Measurements from ENCODE around the gene COL23A1.

The COL23A1 gene

DNA sequence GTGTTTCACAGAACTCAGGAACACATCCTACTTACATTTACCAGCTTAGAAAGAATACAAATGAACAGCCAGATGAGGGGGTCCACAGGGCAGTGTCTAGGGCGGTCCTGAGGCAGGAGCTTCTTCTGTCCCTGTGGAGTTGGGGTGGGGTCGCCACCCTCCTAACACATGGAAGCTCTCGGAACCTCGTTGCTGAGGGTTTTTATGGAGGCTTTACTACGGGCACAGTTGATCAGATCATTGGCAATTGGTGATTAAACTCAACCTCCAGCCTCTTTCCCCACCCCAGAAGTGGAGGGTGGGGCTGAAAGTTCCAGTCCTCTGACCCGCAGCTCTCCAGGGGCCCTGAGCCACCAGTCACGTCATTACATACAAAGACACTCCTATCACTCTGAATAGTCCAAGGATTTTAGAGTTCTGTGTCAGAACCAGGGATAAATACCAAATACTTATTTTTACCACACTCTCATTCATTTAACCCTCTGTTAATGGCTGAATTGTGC is 156.9 kb downstream of the COL23A1 start:
- DNase-seq, result peak; percentile 31

- no peak for DNase-seq
Measured at GRCh38 chr5:178432421-178433272, 157.5 kb downstream of the COL23A1 start.

- peak; percentile 19 for DNase-seq
Measured at GRCh38 chr5:178431782-178432165, 158.4 kb downstream of the COL23A1 start.

DNA sequence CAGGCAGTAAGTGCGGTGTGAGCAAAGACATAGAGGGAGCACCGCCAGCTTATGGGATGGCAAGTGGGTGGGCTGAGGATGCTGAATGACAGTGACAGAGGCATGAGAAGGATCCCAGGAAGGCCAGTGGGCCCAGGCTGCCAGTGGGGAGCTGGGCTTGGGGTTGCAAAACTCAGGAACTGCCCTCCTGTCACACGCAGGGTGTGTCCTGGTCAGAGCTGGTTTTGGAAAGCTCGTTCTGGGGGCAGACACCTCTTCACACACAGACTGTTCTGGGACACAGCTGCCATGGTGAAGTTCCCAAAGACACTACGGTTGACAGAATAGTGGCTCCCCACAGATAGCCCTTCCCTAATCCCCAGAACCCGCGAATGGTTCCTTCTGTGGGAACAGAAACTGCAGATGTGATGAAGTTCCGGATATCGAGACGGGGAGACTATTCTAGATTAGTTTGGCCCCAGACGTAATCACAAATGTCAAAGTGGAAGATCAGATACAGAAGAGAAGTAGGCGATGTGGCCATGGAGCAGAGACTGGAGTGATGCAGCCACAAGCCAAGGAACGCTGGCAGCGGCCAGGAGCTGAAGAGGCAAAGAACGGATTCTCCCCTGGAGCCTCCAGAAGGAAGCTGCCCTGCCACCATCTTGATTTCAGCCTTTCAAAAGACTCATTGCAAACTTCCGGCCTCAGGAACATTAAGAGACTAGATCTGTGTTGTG is 159.0 kb downstream of the COL23A1 start:
- no peak for DNase-seq

GRCh38 chr5:178430186-178431062 is 159.8 kb downstream of the COL23A1 start:
- no peak for DNase-seq

DNA sequence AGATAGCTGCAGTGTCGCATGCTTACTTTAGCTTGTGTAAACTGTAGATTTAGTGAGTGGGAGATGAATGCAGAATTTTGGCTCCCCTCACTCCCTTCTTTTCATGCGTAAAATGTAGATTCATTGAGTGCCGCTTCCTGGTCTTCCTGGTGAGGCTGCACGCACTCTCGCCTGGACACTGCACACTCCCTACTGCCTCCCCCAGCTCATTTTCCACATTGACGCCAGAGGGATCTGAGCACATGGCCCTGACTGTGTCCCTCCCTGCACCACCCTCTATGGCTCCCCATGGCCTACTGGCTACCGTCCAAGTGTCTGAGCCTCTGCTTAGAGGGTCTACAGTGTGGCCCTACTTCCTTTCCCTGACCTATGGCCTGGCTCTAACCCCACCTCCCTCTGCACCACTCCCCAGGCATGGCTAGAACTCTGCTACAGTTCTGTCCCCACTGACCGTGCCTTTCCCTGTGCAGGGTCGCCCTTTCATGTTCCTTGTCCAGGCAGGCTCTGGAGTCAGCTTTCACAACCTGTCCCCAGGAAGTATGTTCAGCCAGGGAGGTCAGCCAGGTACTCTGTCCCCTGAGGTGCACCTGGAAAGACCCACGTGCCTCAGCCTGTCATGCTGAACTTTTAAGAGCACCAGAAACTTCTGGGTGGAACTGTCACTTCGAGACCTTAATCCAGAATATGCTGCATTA is 160.6 kb downstream of the COL23A1 start:
- DNase-seq, result no peak

DNA sequence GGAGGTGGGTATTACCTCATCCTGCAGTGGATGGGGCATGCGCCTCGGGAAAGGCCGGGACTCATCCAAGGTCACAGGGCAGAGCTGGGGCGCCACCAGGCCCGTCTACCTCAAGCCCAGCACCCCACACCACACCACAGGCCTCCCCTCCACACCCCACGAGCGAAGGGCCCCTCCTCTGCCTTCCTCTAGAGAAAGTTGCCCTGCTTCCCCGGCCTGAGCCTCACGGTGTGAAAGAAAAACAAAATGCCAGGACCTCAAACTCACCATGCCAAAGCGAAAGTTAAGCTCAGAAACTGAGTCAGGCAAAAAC is 161.1 kb downstream of the COL23A1 start:
- DNase-seq, result no peak

- no peak for DNase-seq
Measured at GRCh38 chr5:178428341-178429155, 161.6 kb downstream of the COL23A1 start.

GRCh38 chr5:178427576-178428197 is 162.5 kb downstream of the COL23A1 start:
- no peak for DNase-seq

- DNase-seq, result no peak
Measured at GRCh38 chr5:178426326-178427130, 163.7 kb downstream of the COL23A1 start.

DNA sequence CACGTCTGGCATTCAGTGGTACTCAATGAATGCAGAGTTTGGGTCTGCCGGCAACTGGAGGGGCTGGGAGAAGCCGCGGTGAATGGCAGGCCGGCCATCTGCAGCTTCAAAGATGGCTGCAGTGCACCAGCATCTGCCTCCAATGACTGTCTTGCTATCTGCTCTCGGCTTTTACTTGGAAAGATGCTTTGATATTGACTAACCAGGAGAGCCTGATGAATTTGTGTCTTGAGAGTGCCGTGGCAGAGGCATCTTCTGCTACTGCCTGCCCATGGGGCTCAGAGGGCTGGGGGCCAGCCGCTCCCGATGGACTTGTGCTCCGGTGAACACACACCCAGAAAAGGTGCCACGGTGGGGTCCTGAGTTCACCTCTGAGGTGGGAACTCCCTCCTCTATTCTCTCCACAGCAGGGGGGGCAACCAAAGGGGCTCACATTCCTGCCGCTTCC is 164.5 kb downstream of the COL23A1 start:
- DNase-seq, result no peak

DNA sequence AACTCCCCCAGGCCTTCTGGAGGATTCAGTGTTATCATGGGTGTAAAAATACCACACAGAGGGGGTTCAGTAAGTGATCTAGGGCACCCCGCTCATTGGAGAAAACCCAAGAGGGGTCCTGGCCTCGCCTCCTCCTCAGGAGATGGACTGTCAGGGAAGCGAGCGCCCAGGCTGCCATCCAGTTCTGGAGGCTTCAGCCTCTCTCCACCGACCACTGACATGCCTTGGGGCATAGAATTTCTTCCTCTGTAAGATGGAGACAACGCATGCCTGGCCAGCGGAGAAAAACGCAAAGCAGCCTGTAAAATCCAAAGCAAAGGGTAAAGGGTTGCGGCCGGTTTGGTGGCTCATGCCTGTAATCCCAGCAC is 165.4 kb downstream of the COL23A1 start:
- DNase-seq, result no peak

DNA sequence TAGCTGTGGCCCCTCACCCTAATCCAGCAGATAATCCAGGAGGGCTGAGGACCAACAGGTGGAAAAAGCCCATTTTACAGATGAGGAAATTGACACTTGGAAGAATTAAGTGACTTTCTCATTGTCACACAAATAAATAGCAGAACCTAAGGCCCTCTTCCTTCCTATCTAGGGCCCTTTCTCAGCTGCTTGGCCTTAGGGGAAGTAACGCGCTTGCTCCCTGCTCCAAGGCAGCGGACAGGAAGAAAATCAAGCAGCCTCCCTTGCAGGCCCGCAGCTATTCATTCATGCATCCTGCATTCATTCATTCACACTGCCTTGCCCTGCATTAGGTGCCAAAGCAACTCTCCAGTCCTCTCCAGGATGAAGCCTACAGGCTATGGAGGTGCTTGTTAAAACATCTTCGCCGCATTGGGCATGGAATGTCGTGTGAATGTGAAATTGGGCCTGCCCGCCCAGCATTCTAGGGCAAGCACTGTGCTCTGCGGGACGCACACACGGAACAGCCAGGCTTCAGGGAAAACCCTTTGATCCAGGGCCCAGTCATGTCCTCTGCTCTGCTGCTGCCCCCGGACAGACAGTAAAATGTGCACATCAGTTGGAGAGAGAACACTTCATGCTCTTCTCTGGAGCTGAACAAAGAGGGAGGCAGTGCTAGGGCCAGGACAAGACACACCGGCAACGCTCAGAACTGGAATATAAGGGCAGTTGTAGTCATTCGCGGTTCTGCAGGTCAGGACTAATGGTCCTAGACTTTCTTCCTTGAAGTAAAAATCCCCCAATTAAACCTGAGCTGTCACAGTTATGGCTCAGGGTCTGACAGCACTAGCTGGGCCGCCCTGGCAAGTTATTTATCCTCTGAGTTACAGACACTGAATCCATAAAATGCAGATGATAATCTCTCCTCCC is 166.0 kb downstream of the COL23A1 start:
- no peak for DNase-seq

DNA sequence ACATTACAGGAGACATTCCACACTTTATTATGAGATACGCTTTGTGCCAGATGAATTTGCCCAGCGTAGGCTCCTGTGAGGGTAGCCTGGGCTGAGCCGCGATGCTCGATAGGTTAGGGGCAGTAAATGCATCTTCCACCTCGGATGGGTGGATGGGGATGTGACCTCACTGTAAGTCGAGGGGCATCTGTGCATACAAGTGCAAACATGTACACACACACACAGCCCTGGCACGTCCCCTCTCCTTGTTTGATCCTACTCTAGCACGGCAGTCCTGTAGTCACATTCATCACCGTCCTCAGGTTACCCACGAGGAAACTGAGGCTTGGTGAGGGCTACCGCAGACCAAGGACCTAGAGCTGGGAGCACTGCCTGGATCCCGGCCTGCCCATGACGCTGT is 166.8 kb downstream of the COL23A1 start:
- DNase-seq, result no peak

GRCh38 chr5:178422400-178422775 is 167.8 kb downstream of the COL23A1 start:
- no peak for DNase-seq

GRCh38 chr5:178421699-178422399 is 168.3 kb downstream of the COL23A1 start:
- no peak for DNase-seq

DNA sequence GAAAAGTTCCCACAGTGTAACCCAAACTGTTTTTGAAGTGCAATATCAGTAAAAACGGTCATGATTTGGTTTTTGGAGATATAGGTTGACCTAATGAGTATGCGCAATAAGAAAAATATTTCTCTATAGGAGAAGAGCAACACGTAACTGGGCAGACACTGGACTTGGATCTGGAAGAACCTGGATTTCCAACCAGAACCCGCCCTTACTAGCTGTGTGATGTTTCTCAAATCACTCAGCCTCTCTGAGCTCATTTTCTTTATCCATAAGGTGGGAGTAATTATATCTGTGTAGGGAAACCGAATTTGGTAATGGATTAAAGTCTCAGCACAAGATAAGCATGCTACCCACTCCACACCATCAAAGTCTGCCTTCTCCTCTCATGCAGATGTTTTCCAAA is 169.1 kb downstream of the COL23A1 start:
- DNase-seq, result no peak

DNA sequence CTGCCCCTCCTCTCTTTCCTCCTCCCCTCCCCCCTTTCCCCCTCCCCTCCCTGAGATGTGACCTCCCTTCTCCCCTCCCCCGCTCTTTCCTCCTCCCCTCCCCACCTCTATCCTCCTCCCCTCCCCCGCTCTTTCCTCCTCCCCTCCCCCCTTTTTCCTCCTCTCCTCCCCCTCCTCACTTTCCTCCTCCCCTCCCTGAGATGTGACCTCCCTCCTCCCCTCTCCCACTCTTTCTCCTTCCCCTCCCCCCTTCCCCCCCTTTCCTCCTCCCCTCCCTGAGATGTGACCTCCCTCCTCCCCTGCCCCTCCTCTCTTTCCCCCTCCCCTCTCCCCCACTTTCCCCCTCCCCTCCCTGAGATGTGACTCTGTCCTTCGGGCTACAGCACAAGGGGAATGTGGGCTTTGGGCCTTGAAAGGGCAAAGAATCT is 169.8 kb downstream of the COL23A1 start:
- DNase-seq, result no peak
